Measurements from ENCODE around the gene DENND2C.

The DENND2C gene

GRCh38 chr1:114685851-114686250 is 16.0 kb upstream of the DENND2C start:
- DNase-seq (ENCODE audit: low read depth in 2 of 2), result no peak

GRCh38 chr1:114677691-114678090 is 7.8 kb upstream of the DENND2C start:
- no peak for DNase-seq (ENCODE audit: low read depth in 2 of 2)

- DNase-seq (ENCODE audit: low read depth in 2 of 2), result no peak
Measured at GRCh38 chr1:114676115-114676514, 6.3 kb upstream of the DENND2C start.

GRCh38 chr1:114671939-114672275 is 2.1 kb upstream of the DENND2C start:
- no peak for DNase-seq (ENCODE audit: low read depth in 2 of 2)

- no peak for DNase-seq (ENCODE audit: low read depth in 2 of 2)
Measured at GRCh38 chr1:114671011-114671938, 1.4 kb upstream of the DENND2C start.

- DNase-seq (ENCODE audit: low read depth in 2 of 2), result peak; percentile 76 to 82
Measured at GRCh38 chr1:114670083-114671010, 498 bp upstream of the DENND2C start.

GRCh38 chr1:114668784-114669561 is 876 bp downstream of the DENND2C start:
- no peak for DNase-seq (ENCODE audit: low read depth in 2 of 2)

- DNase-seq (ENCODE audit: low read depth in 2 of 2), result no peak
Measured at GRCh38 chr1:114668373-114668772, 1.5 kb downstream of the DENND2C start.

GRCh38 chr1:114666954-114667353 is 2.9 kb downstream of the DENND2C start:
- no peak for DNase-seq (ENCODE audit: low read depth in 2 of 2)

GRCh38 chr1:114660238-114660637 is 9.6 kb downstream of the DENND2C start:
- no peak for DNase-seq (ENCODE audit: low read depth in 2 of 2)

- no peak for DNase-seq (ENCODE audit: low read depth in 2 of 2)
Measured at GRCh38 chr1:114651893-114652292, 18.0 kb downstream of the DENND2C start.

GRCh38 chr1:114648503-114648902 is 21.3 kb downstream of the DENND2C start:
- DNase-seq (ENCODE audit: low read depth in 2 of 2), result no peak

- no peak for DNase-seq (ENCODE audit: low read depth in 2 of 2)
Measured at GRCh38 chr1:114641377-114641776, 28.5 kb downstream of the DENND2C start.

GRCh38 chr1:114638910-114639309 is 30.9 kb downstream of the DENND2C start:
- no peak for DNase-seq (ENCODE audit: low read depth in 2 of 2)

GRCh38 chr1:114632427-114632826 is 37.4 kb downstream of the DENND2C start:
- no peak for DNase-seq (ENCODE audit: low read depth in 2 of 2)

- no peak for DNase-seq (ENCODE audit: low read depth in 2 of 2)
Measured at GRCh38 chr1:114627107-114627506, 42.7 kb downstream of the DENND2C start.

- no peak for DNase-seq (ENCODE audit: low read depth in 2 of 2)
Measured at GRCh38 chr1:114623364-114623763, 46.5 kb downstream of the DENND2C start.

GRCh38 chr1:114620419-114620818 is 49.4 kb downstream of the DENND2C start:
- DNase-seq (ENCODE audit: low read depth in 2 of 2), result no peak

GRCh38 chr1:114618606-114619005 is 51.2 kb downstream of the DENND2C start:
- DNase-seq (ENCODE audit: low read depth in 2 of 2), result no peak

GRCh38 chr1:114610546-114611245 is 59.2 kb downstream of the DENND2C start:
- DNase-seq (ENCODE audit: low read depth in 2 of 2), result no peak

- no peak for DNase-seq (ENCODE audit: low read depth in 2 of 2)
Measured at GRCh38 chr1:114609826-114610225, 60.0 kb downstream of the DENND2C start.
